Endothelial cell of umbilical vein (primary cell): ENCODE measurements around the gene CPNE5. TPM values are rescaled to one million over a fixed set of nuclear protein-coding genes. Genes with fewer than 3 reads are reported as not detected.

ENCODE experiments used
- BruUV-seq: library from RNA; stranded (reverse); fragments of 400-500 nt; replicated peaks from 2 replicates; lab custom pipeline; 2021; lab: Mats Ljungman, UMichigan
- CTCF ChIA-PET: fragments of 300-600, 350-600 bp; sonication (Branson Sonifier 250); formaldehyde crosslinking; loops from one replicate; lab custom pipeline; 2021; ENCODE audit warnings: antibody characterized with exemption, inconsistent platforms; lab: Charles Lee
- POLR2A ChIA-PET: fragments of 300-600, 350-600 bp; sonication (Branson Sonifier 250); formaldehyde crosslinking; loops from one replicate; lab custom pipeline; 2021; ENCODE audit warnings: antibody characterized with exemption, inconsistent platforms; lab: Charles Lee
- DNase-seq: peaks from one replicate; pipeline ENCODE4 v3.0.0-alpha.2; 2011; ENCODE audit warnings: low read depth, low spot score
- FAIRE-seq: peaks from 2 replicates; lab custom pipeline; 2011; peaks lifted over from hg19 to GRCh38; lab: Jason Lieb, UNC
- H2AFZ ChIP-seq: 2 replicates; pipeline ENCODE4 v1.6.0; 2012; ENCODE audit warnings: low read depth, low read length, control low read depth, inconsistent platforms
- H3K27ac ChIP-seq: 2 replicates; pipeline ENCODE4 v1.5.1; 2011; ENCODE audit warnings: low read depth, mild to moderate bottlenecking, control low read depth, low read length, moderate library complexity; ENCODE audit not compliant: insufficient read depth
- H3K27me3 ChIP-seq, 2 experiments: 2 replicates each; pipeline versions ENCODE4 v1.6.0 to v1.6.1; 2011; ENCODE audit warnings: low read length in 2 of 2, mixed read lengths in 1 of 2; ENCODE audit not compliant: control insufficient read depth in 2 of 2, insufficient read depth in 2 of 2
- H3K36me3 ChIP-seq, 2 experiments: 2 replicates in 1 of 2; 3 replicates in 1 of 2; pipeline ENCODE4 v1.5.1; 2011; ENCODE audit warnings: low read length in 2 of 2, mild to moderate bottlenecking in 1 of 2, moderate library complexity in 1 of 2; ENCODE audit not compliant: control insufficient read depth in 2 of 2, insufficient read depth in 2 of 2; ENCODE audit errors: extremely low read depth in 1 of 2
- H3K4me1 ChIP-seq: 3 replicates; pipeline ENCODE4 v1.5.1; 2011; ENCODE audit warnings: mild to moderate bottlenecking, low read length; ENCODE audit not compliant: control insufficient read depth, insufficient read depth; ENCODE audit errors: extremely low read depth
- H3K4me2 ChIP-seq: 2 replicates; pipeline ENCODE4 v1.6.1; 2011; ENCODE audit warnings: low read length, control low read depth, mixed read lengths; ENCODE audit not compliant: insufficient read depth
- H3K4me3 ChIP-seq, 3 experiments: fragments of 200-600 bp in 1 of 3; sonication (generic), shearing (Covaris generic) in 1 of 3; replicated peaks in 1 of 3; 2 replicates each; pipeline ENCODE4 v1.5.1; 2011 to 2016; ENCODE audit warnings: control low read depth in 3 of 3, low read length in 3 of 3, mild to moderate bottlenecking in 2 of 3, inconsistent platforms in 1 of 3, low read depth in 1 of 3, moderate library complexity in 1 of 3; ENCODE audit not compliant: insufficient read depth in 1 of 3
- H3K79me2 ChIP-seq: 2 replicates; pipeline ENCODE4 v1.6.0; 2012; ENCODE audit warnings: low read length, inconsistent platforms; ENCODE audit not compliant: control insufficient read depth, insufficient read depth
- H3K9ac ChIP-seq: replicated peaks from 2 replicates; pipeline ENCODE3; 2011; ENCODE audit warnings: low read length, control low read depth; ENCODE audit not compliant: insufficient read depth; ENCODE audit errors: extremely low read depth
- H3K9me1 ChIP-seq: replicated peaks from 3 replicates; pipeline ENCODE4 v1.6.0; 2011; ENCODE audit warnings: mild to moderate bottlenecking, low read length; ENCODE audit not compliant: control insufficient read depth, insufficient read depth; ENCODE audit errors: extremely low read depth
- H3K9me3 ChIP-seq: replicated peaks from 2 replicates; pipeline ENCODE4 v1.5.1; 2012; ENCODE audit warnings: low read length, inconsistent platforms; ENCODE audit not compliant: control insufficient read depth, insufficient read depth
- H4K20me1 ChIP-seq: replicated peaks from 2 replicates; pipeline ENCODE3; 2011; ENCODE audit warnings: mild to moderate bottlenecking, low read length; ENCODE audit not compliant: control insufficient read depth, insufficient read depth; ENCODE audit errors: extremely low read depth
- EZH2 ChIP-seq: IDR thresholded peaks from 2 replicates; pipeline ENCODE4 v1.6.1; 2012; ENCODE audit warnings: borderline replicate concordance, low read depth, mild to moderate bottlenecking, moderate library complexity, low read length, inconsistent platforms; ENCODE audit not compliant: severe bottlenecking
- FOS ChIP-seq: IDR thresholded peaks from 2 replicates; pipeline ENCODE4 v1.6.1; 2011; ENCODE audit warnings: mild to moderate bottlenecking, low read length, moderate library complexity, borderline replicate concordance; ENCODE audit not compliant: insufficient read depth
- GATA2 ChIP-seq: IDR thresholded peaks from 2 replicates; pipeline ENCODE4 v1.7.0; 2011; ENCODE audit warnings: low read depth, mild to moderate bottlenecking, moderate library complexity, mixed read lengths, low read length; ENCODE audit not compliant: insufficient read length, insufficient read depth
- JUN ChIP-seq: IDR thresholded peaks from 2 replicates; pipeline ENCODE4 v1.6.1; 2011; ENCODE audit warnings: borderline replicate concordance, low read depth; ENCODE audit not compliant: insufficient read length, insufficient read depth
- MYC ChIP-seq: IDR thresholded peaks from one replicate; pipeline ENCODE4 v1.6.1; 2011; ENCODE audit warnings: mild to moderate bottlenecking, low read depth, low read length
- POLR2A ChIP-seq: IDR thresholded peaks from 2 replicates; pipeline ENCODE4 v1.6.1; 2012; ENCODE audit warnings: low read depth, mild to moderate bottlenecking, control low read depth, low read length
- POLR2AphosphoS5 ChIP-seq: IDR thresholded peaks from 2 replicates; pipeline ENCODE4 v1.6.1; 2012; ENCODE audit warnings: low read depth, mild to moderate bottlenecking, control low read depth, low read length, moderate library complexity; ENCODE audit not compliant: insufficient read depth
- dilution Hi-C: fragments of 300-500 bp; cut with MboI; formaldehyde crosslinking; loops from one replicate; pipeline ENCODE4 v1.15.0; 2019; ENCODE audit warnings: low sequenced_read_pairs; ENCODE audit not compliant: extremely low pct_ligation_motif_present
- intact Hi-C: fragments of 100-400 bp; cut with micrococcal nuclease; formaldehyde crosslinking; loops from one replicate; pipeline ENCODE4 v1.10.0; 2022
- polyA plus RNA-seq, 4 experiments: library from polyadenylated mRNA; depleted of rRNA in 3 of 4; stranded (reverse) in 3 of 4; unstranded in 1 of 4; fragments of >200 nt; gene quantifications; 2 replicates each; pipeline versions ENCODE4 v1.2.1 to v1.2.3, GENCODE V29; 2011 to 2012; ENCODE audit warnings: missing spikeins in 1 of 4
- total RNA-seq: library from RNA; stranded (reverse); gene quantifications from 2 replicates; pipeline ENCODE4 v1.2.3, GENCODE V29; 2021
- TF ChIP-seq, protein P1 (sequence below): IDR thresholded peaks from 2 replicates; pipeline ENCODE4 v1.6.1; 2011; ENCODE audit not compliant: insufficient read depth, insufficient read length
- TF ChIP-seq, protein P2 (sequence below), 2 donors: IDR thresholded peaks; 1 replicate in 1 of 2; 2 replicates in 1 of 2; pipeline ENCODE4 v1.5.1; 2011; ENCODE audit warnings: low read length in 2 of 2, mild to moderate bottlenecking in 2 of 2, moderate library complexity in 2 of 2, control low read depth in 1 of 2, inconsistent platforms in 1 of 2, low read depth in 1 of 2; ENCODE audit not compliant: insufficient read depth in 1 of 2; ENCODE audit errors: extremely low read depth in 1 of 2

Gene CPNE5
- total and polyA plus RNA-seq, 2 donors (not counting 3 experiments of a cell fraction or from before 2014, with no cell fraction given): 18.8 to 49.4 TPM

DNA sequence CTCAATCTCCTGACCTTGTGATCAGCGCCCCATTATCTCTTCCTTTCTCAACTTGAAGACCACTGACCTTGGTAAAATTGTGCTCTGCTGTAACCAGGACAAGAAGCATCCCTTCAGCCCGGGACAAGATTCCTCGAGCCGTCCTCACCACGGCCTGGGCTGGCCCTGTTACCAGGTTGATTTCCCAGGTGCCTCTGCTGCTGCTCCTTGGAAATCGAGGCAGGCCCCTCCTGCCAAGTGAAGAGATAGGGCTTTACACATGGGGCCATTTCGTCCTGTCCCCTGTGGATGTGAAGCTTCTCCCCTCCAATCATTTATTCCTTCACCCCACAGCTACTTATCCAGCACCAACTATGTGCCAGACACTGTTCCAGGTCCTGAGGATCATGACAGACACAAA is 120.1 kb downstream of the CPNE5 start:
- CTCF ChIA-PET: interaction anchor here (0.7 to 2.8 kb wide), 3 partner anchors 10 to 40 kb away, joined by 3 to 9 read pairs (median 4); no protein-coding TSS in a partner anchor
- no TSS peak for BruUV-seq
- H2AFZ ChIP-seq: no peak overlapping the region

More for the DNA sequence above, 120.1 kb downstream of the CPNE5 start:
- Histone ChIP-seq H3K4me2 (no peak overlapping the region), H3K79me2 (no peaks in the 10 kb centered on the region), H3K9me1 (no peaks in the 10 kb centered on the region), H4K20me1 (no peaks in the 10 kb centered on the region), H3K36me3 (no peaks in the 10 kb centered on the region), H3K27me3 (no peaks in the 10 kb centered on the region), H3K4me3 (no peak overlapping the region), H3K4me1 (no peaks in the 10 kb centered on the region), H3K9me3 (no peaks in the 10 kb centered on the region), H3K27ac (no peak overlapping the region), H3K9ac (no peak overlapping the region)
- DNase-seq (no peak), FAIRE-seq (no peak)
- dilution Hi-C loops (no loop called here), intact Hi-C loops (no loop called here)
- TF ChIP-seq, protein P1, sequence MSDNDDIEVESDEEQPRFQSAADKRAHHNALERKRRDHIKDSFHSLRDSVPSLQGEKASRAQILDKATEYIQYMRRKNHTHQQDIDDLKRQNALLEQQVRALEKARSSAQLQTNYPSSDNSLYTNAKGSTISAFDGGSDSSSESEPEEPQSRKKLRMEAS: no peak
- no peak for TF ChIP-seq FOS
- TF ChIP-seq POLR2AphosphoS5: no peak
- no peak for TF ChIP-seq MYC
- no peak for TF ChIP-seq POLR2A
- TF ChIP-seq GATA2: no peak
- TF ChIP-seq EZH2: no peak
- TF ChIP-seq JUN: no peak
- TF ChIP-seq, protein P2, sequence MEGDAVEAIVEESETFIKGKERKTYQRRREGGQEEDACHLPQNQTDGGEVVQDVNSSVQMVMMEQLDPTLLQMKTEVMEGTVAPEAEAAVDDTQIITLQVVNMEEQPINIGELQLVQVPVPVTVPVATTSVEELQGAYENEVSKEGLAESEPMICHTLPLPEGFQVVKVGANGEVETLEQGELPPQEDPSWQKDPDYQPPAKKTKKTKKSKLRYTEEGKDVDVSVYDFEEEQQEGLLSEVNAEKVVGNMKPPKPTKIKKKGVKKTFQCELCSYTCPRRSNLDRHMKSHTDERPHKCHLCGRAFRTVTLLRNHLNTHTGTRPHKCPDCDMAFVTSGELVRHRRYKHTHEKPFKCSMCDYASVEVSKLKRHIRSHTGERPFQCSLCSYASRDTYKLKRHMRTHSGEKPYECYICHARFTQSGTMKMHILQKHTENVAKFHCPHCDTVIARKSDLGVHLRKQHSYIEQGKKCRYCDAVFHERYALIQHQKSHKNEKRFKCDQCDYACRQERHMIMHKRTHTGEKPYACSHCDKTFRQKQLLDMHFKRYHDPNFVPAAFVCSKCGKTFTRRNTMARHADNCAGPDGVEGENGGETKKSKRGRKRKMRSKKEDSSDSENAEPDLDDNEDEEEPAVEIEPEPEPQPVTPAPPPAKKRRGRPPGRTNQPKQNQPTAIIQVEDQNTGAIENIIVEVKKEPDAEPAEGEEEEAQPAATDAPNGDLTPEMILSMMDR (IDR thresholded peaks at IDR 0.05; ENCODE audit: extremely low read depth in 1 of 2, insufficient read depth in 1 of 2, low read depth in 1 of 2, low read length in 2 of 2): no peak
- POLR2A ChIA-PET: no interaction called here
